Measurements from ENCODE around the gene RASGRF1.

DNA sequence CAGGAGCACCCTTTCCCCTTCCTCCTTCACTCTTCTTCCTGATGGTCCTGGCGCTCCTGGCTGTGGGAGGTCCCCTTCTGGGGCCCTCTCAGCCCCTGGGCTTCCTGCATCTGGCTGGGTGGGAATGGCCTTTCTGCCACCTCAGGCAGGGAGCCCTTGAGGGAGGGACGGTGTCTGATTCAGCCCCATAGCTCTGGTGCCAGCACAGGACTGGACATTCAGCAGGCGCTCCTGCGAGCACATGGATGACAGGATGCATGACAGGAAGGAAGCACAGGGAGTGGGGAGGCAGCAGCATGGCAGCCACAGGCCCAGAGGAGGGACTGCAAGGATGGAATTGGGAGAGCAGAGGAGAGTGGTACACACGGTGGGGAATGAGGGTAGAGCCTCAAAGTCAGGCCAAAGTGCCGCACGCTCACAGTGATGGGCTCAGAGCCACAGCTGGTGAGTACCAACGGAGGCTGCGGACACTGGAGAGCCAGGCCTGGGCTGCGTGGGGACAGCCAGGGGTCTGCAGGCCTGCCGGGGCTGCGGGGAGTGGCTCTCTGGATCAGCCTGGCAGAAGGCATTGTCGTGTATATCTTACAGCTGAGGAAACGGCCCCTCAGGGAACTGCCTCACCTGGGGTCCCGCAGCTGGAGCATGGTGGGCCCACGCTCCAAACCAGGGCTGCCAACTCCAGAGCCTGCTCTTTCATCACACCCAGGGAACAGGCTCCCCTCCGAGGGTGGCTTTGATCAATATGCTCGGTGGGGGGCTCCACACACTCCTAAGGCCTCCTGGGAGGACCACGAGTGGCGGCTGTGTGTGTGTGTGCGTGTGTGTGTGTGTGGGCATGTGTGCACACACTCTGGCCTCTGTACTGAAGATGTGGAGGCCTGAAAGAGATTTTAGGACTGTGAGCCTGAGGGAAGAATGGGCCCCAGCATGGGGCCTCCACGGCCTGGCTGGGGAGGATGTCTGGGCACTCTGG, 94.4 kb downstream of the RASGRF1 start:
- no peak for TF ChIP-seq POLR2A (IDR thresholded peaks at IDR 0.05; ENCODE audit: low read depth, low read length)
- TF ChIP-seq POLR2AphosphoS5 (IDR thresholded peaks at IDR 0.05; ENCODE audit: low read depth, low read length) = no peak

All from GM12892 (cell line).